ENCODE measurements around the gene PRICKLE1.

PRICKLE1 gene

GRCh38 chr12:42589465-42590329, at the start of gene PRICKLE1:
Gene PRICKLE1 (minus strand): TSS chr12:42589746. CDS start chr12:42472516, 117,230 bp downstream.
- in situ Hi-C loops (cut with MboI; ENCODE audit: low sequenced_read_pairs) = no loop called here

GRCh38 chr12:42638697-42639096, 49.2 kb upstream of the PRICKLE1 start:
- in situ Hi-C loops (cut with MboI; ENCODE audit: low sequenced_read_pairs) = no loop called here

- in situ Hi-C loops (cut with MboI; ENCODE audit: low sequenced_read_pairs) = no loop called here
These were observed 48.5 kb upstream of the PRICKLE1 start for GRCh38 chr12:42638011-42638410.

GRCh38 chr12:42636993-42637392, 47.4 kb upstream of the PRICKLE1 start:
- in situ Hi-C loops (cut with MboI; ENCODE audit: low sequenced_read_pairs) = no loop called here

- in situ Hi-C loops (cut with MboI; ENCODE audit: low sequenced_read_pairs) = no loop called here
These were observed 44.0 kb upstream of the PRICKLE1 start for GRCh38 chr12:42633594-42633993.

- in situ Hi-C loops (cut with MboI; ENCODE audit: low sequenced_read_pairs) = no loop called here
These were observed 42.0 kb upstream of the PRICKLE1 start for GRCh38 chr12:42631513-42631912.

- in situ Hi-C loops (cut with MboI; ENCODE audit: low sequenced_read_pairs) = no loop called here
These were observed 40.8 kb upstream of the PRICKLE1 start for GRCh38 chr12:42630314-42630713.

GRCh38 chr12:42627151-42627550, 37.6 kb upstream of the PRICKLE1 start:
- in situ Hi-C loops (cut with MboI; ENCODE audit: low sequenced_read_pairs) = no loop called here

GRCh38 chr12:42625611-42626010, 36.1 kb upstream of the PRICKLE1 start:
- in situ Hi-C loops (cut with MboI; ENCODE audit: low sequenced_read_pairs) = no loop called here

- in situ Hi-C loops (cut with MboI; ENCODE audit: low sequenced_read_pairs) = no loop called here
These were observed 28.1 kb upstream of the PRICKLE1 start for GRCh38 chr12:42617622-42618021.

GRCh38 chr12:42615006-42615405, 25.5 kb upstream of the PRICKLE1 start:
- in situ Hi-C loops (cut with MboI; ENCODE audit: low sequenced_read_pairs) = no loop called here

GRCh38 chr12:42612231-42612613, 22.7 kb upstream of the PRICKLE1 start:
- in situ Hi-C loops (cut with MboI; ENCODE audit: low sequenced_read_pairs) = no loop called here

GRCh38 chr12:42611571-42612230, 22.2 kb upstream of the PRICKLE1 start:
- in situ Hi-C loops (cut with MboI; ENCODE audit: low sequenced_read_pairs) = no loop called here

GRCh38 chr12:42609605-42610004, 20.1 kb upstream of the PRICKLE1 start:
- in situ Hi-C loops (cut with MboI; ENCODE audit: low sequenced_read_pairs) = no loop called here

GRCh38 chr12:42608196-42608825, 18.8 kb upstream of the PRICKLE1 start:
- in situ Hi-C loops (cut with MboI; ENCODE audit: low sequenced_read_pairs) = no loop called here

GRCh38 chr12:42607584-42608058, 18.1 kb upstream of the PRICKLE1 start:
- in situ Hi-C loops (cut with MboI; ENCODE audit: low sequenced_read_pairs) = no loop called here

- in situ Hi-C loops (cut with MboI; ENCODE audit: low sequenced_read_pairs) = no loop called here
These were observed 16.9 kb upstream of the PRICKLE1 start for GRCh38 chr12:42606471-42606870.

GRCh38 chr12:42605685-42606084, 16.1 kb upstream of the PRICKLE1 start:
- in situ Hi-C loops (cut with MboI; ENCODE audit: low sequenced_read_pairs) = no loop called here

GRCh38 chr12:42603246-42603990, 13.9 kb upstream of the PRICKLE1 start:
- in situ Hi-C loops (cut with MboI; ENCODE audit: low sequenced_read_pairs) = no loop called here

GRCh38 chr12:42593874-42594273, 4.3 kb upstream of the PRICKLE1 start:
- in situ Hi-C loops (cut with MboI; ENCODE audit: low sequenced_read_pairs) = no loop called here

All from HL-60/S4 (cell line).